ENCODE measurements around the gene TMA7. TPM values are rescaled to one million over a fixed set of nuclear protein-coding genes. Genes with fewer than 3 reads are reported as not detected.

The TMA7 gene
- total and polyA plus RNA-seq, 2 of the 13 experiments (the other 11 are each of a cell fraction or from before 2014, with no cell fraction given), result 100 to 486 TPM

GRCh38 chr3:48428088-48428571, 11.9 kb upstream of the TMA7 start (continued):
- TF ChIP-seq ZBTB37 (CRISPR knock-in tag; IDR thresholded peaks at IDR 0.05) (no peak), CCDC6 (CRISPR knock-in tag; IDR thresholded peaks at IDR 0.05) (peak; percentile 44; the same call in 1 of the 2 replicates), ZFP90 (CRISPR knock-in tag; IDR thresholded peaks at IDR 0.05; ENCODE audit: borderline replicate concordance) (peak; percentile 57; the same call in 1 of the 2 replicates), ZNF124 (CRISPR knock-in tag; IDR thresholded peaks at IDR 0.05) (no peak), TMF1 (CRISPR knock-in tag; IDR thresholded peaks at IDR 0.05; ENCODE audit: low read depth) (no peak), ZNF44 (CRISPR knock-in tag; IDR thresholded peaks at IDR 0.05) (no peak), ZNF274 (CRISPR knock-in tag; IDR thresholded peaks at IDR 0.05) (no peak), ZHX1 (CRISPR knock-in tag; IDR thresholded peaks at IDR 0.05; ENCODE audit: low read depth) (no peak), MTF1 (CRISPR knock-in tag; IDR thresholded peaks at IDR 0.05) (no peak), ZNF513 (CRISPR knock-in tag; conservative IDR thresholded peaks at IDR 0.05) (no peak), ZNF576 (CRISPR knock-in tag; IDR thresholded peaks at IDR 0.05) (0 out of 2 replicates have a peak, but pooled peaks have one; percentile 14), SIN3B (IDR thresholded peaks at IDR 0.05; ENCODE audit: low read length) (0 out of 2 replicates have a peak, but pooled peaks have one; percentile 4), ZNF749 (CRISPR knock-in tag; IDR thresholded peaks at IDR 0.05; ENCODE audit: borderline replicate concordance) (no peak), TIGD3 (CRISPR knock-in tag; IDR thresholded peaks at IDR 0.05; ENCODE audit: borderline replicate concordance) (no peak), ZXDC (CRISPR knock-in tag; IDR thresholded peaks at IDR 0.05) (no peak), ZSCAN21 (CRISPR knock-in tag; IDR thresholded peaks at IDR 0.05; ENCODE audit: borderline replicate concordance) (0 out of 2 replicates have a peak, but pooled peaks have one; percentile 48), PCBP1 (IDR thresholded peaks at IDR 0.05; ENCODE audit: borderline replicate concordance, low read depth, low read length) (no peak), HOXA3 (CRISPR knock-in tag; IDR thresholded peaks at IDR 0.05) (no peak; the same call in 1 of the 2 replicates), ZKSCAN8 (CRISPR knock-in tag; IDR thresholded peaks at IDR 0.05; ENCODE audit: borderline replicate concordance) (no peak), ZNF326 (CRISPR knock-in tag; IDR thresholded peaks at IDR 0.05; ENCODE audit: borderline replicate concordance) (no peak)
